Nephron progenitor cell (in vitro differentiated cells): ENCODE measurements around the gene TMEM45B.
"Not testable (repeated sequence)": the region's sequence is repeated elsewhere in the genome, so short reads cannot be mapped to it uniquely, and the experiment has no call there.

ENCODE experiments used
- DNase-seq: peaks from one replicate; pipeline ENCODE4 v3.0.0; 2021
- H3K27ac Mint-ChIP-seq: 2 replicates; pipeline ENCODE4 v1.8.0; 2021; ENCODE audit warnings: mild to moderate bottlenecking, moderate library complexity, mixed read lengths
- H3K27me3 Mint-ChIP-seq: 2 replicates; pipeline ENCODE4 v1.8.0; 2021; ENCODE audit warnings: mild to moderate bottlenecking, low read depth, mixed read lengths; ENCODE audit not compliant: poor library complexity
- H3K36me3 Mint-ChIP-seq: 2 replicates; pipeline ENCODE4 v1.8.0; 2021; ENCODE audit warnings: low read depth, mixed read lengths
- H3K4me1 Mint-ChIP-seq: 2 replicates; pipeline ENCODE4 v1.8.0; 2021; ENCODE audit warnings: mixed read lengths
- H3K4me3 Mint-ChIP-seq: 2 replicates; pipeline ENCODE4 v1.8.0; 2021; ENCODE audit warnings: mild to moderate bottlenecking, moderate library complexity, mixed read lengths
- H3K9me3 Mint-ChIP-seq: 2 replicates; pipeline ENCODE4 v1.8.0; 2021; ENCODE audit warnings: mild to moderate bottlenecking, moderate library complexity, mixed read lengths
- TF ChIP-seq, protein P1 (sequence below): fragments of 200-600 bp; sonication (generic); IDR thresholded peaks from 2 replicates; pipeline ENCODE4 v1.5.0; 2021; ENCODE audit warnings: antibody characterized with exemption

TMEM45B gene

DNA sequence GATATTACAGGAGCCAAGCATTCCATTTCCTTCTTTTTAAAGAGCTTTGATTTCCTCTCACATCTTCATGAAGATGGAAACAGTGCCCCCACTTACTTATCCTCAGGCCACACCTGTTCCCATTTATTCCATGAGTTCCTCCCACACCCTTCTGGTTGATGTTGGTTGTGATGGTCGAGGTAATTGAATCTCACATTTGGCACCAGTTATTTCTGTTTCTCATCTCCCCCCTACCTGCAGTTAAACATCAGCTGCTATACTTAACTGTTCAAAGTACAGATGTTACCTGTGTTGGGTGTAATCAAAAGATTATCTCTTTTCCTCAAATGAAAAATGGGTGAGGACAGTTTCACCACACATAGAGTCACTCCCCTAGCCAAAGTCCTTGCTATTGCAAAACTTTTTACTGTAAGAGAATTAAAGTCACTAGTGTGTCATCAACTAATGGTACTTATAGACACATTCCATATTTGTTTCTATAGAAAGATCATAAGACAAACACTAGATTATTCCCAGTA is 1.9 kb downstream of the TMEM45B start:
- Mint-ChIP-seq H3K4me3 (no peak overlapping the region), H3K4me1 (peaks cover 3% of the 10 kb centered on the region), H3K27ac (no peak overlapping the region), H3K27me3 (peaks cover 65% of the 10 kb centered on the region), H3K36me3 (no peaks in the 10 kb centered on the region), H3K9me3 (peaks cover 25% of the 10 kb centered on the region)
- TF ChIP-seq, protein P1, sequence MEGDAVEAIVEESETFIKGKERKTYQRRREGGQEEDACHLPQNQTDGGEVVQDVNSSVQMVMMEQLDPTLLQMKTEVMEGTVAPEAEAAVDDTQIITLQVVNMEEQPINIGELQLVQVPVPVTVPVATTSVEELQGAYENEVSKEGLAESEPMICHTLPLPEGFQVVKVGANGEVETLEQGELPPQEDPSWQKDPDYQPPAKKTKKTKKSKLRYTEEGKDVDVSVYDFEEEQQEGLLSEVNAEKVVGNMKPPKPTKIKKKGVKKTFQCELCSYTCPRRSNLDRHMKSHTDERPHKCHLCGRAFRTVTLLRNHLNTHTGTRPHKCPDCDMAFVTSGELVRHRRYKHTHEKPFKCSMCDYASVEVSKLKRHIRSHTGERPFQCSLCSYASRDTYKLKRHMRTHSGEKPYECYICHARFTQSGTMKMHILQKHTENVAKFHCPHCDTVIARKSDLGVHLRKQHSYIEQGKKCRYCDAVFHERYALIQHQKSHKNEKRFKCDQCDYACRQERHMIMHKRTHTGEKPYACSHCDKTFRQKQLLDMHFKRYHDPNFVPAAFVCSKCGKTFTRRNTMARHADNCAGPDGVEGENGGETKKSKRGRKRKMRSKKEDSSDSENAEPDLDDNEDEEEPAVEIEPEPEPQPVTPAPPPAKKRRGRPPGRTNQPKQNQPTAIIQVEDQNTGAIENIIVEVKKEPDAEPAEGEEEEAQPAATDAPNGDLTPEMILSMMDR: no peak
- no peak for DNase-seq

DNA sequence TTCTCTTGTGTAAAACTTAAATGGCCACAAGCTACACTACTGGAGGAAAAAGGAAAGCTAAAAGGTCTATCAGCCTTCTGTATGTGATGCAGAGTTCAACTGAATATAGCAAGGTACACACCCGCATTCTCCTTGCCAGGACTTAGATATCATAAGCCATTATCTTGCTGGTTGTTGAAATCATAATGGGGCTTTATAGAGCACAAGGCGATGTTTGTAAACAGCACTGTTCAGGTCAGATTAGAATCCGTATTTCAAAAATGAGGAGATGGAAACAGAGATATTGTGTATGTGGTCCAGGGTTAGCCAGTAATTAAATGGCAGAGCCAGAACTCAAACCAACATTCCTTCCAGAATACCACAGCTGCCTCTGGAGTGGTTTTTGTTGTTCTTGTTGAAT is 2.6 kb downstream of the TMEM45B start:
- H3K27me3 Mint-ChIP-seq: peaks cover 59% of the 10 kb centered on the region

DNA sequence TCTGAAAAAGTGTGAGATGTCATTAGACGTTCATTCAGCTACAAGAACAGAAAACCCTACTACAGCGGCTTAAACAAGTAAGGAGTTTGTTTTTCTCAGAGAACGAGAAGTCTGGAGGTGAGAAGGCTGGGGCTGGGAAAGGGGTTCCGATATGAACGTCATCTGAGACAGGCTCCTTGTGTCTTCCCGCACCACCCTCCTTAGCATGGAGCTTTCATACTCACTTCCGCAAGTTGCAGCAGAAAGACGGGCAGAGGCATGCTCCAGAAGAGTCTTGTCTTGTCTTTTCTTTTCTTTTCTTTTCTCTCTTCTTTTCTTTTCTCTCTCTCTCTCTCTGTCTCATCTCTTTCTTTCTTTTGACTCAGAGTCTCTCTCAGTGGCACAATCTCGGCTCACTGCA is 3.6 kb downstream of the TMEM45B start:
- Mint-ChIP-seq H3K9me3 (peaks cover 17% of the 10 kb centered on the region), H3K27me3 (peaks cover 49% of the 10 kb centered on the region), H3K4me1 (peaks cover 3% of the 10 kb centered on the region), H3K36me3 (no peaks in the 10 kb centered on the region), H3K4me3 (no peak overlapping the region), H3K27ac (no peak overlapping the region)
- TF ChIP-seq, protein P1: no peak
- no peak for DNase-seq

More for the DNA sequence above, 2.6 kb downstream of the TMEM45B start:
- H3K27ac Mint-ChIP-seq, H3K4me1 Mint-ChIP-seq, DNase-seq, H3K36me3 Mint-ChIP-seq, H3K4me3 Mint-ChIP-seq: not testable (repeated sequence)
- H3K9me3 Mint-ChIP-seq: peaks cover 24% of the 10 kb centered on the region

DNA sequence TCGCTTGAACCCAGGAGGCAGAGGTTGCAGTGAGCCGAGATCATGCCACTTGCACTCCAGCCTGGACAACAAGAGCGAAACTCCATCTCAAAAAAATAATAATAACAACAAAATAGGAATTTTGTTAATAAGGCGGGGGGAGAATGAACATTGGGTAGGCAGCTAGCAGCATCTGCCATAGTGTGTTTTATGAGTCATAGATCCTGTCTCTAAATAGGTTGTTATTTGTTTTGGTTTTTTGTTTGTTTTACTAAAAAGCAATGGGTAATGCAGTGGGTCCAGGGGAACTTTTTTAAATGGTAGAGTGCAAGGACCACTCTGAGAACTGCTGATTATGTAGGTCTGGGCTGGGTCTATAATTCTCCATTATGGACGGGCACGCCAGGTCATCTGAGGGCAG is 4.6 kb downstream of the TMEM45B start:
- H3K9me3 Mint-ChIP-seq, H3K4me3 Mint-ChIP-seq, H3K36me3 Mint-ChIP-seq, DNase-seq, H3K27ac Mint-ChIP-seq, H3K4me1 Mint-ChIP-seq: not testable (repeated sequence)
- peaks cover 39% of the 10 kb centered on the region for H3K27me3 Mint-ChIP-seq

DNA sequence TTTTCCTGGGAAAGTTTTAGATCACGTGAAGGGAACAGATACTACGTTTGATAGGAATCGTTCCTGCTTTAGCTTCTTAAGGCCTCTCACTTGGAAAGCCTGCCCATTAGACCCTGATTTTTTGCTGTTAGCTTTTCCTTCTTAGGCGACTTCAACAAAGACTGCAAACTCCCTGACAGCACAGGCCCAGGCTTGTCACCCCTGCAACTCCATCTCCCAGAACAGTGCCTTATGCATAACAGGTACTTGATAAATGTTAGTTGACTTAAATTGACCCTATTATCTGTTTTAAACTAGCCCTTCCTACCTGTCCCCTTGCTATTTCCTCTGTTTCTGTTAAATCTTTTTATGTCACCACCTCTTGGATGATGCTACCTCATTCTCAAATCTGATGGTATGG is 7.6 kb downstream of the TMEM45B start:
- not testable (repeated sequence) for H3K4me3 Mint-ChIP-seq, H3K27ac Mint-ChIP-seq, H3K36me3 Mint-ChIP-seq

DNA sequence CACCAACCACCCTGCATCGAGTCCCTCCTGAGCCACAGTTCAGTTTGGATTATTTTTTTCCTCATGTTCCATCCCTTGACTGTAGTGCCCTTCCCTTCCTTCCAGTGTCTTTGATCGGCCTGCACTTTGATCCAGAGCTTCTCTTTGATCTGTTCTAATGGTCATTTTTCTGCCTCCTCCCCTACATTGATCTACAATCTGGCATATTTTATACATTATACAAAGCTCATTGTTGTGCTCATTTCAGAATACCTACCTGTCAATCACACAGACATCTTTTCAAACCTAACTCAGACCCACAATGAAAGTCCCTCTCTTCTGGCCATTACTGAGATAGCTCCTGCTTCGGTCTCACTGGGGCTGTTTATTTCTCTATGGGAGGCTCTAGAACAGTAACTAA is 8.2 kb downstream of the TMEM45B start:
- not testable (repeated sequence) for H3K9me3 Mint-ChIP-seq, H3K4me3 Mint-ChIP-seq, DNase-seq, H3K27ac Mint-ChIP-seq, H3K27me3 Mint-ChIP-seq, H3K36me3 Mint-ChIP-seq, H3K4me1 Mint-ChIP-seq

More for the DNA sequence above, 7.6 kb downstream of the TMEM45B start:
- DNase-seq, H3K27me3 Mint-ChIP-seq, H3K4me1 Mint-ChIP-seq, H3K9me3 Mint-ChIP-seq: not testable (repeated sequence)

DNA sequence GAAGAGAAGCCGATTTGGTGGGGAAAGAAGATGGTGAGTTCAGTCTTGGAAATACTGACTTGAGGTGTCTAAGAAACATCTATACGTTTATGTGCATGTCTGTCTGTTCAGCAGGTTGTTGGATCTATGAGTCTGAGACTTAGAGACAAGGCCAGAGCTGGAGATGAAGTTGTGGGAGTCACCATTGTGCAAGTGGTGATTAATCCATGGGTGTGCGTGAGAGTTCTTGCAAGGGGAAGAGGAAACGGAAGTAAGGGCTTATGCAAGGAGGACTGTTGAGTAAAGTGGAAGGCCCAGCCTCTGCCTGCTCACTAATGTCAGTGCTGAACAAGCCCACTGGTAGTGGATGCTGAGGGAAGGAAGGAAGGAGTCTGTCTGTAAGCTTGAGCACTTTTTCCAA is 9.7 kb downstream of the TMEM45B start:
- peaks cover 6% of the 10 kb centered on the region for H3K27me3 Mint-ChIP-seq
- no peaks in the 10 kb centered on the region for H3K36me3 Mint-ChIP-seq
- H3K27ac Mint-ChIP-seq: no peak overlapping the region
- no peaks in the 10 kb centered on the region for H3K4me1 Mint-ChIP-seq
- peaks cover 9% of the 10 kb centered on the region for H3K9me3 Mint-ChIP-seq
- H3K4me3 Mint-ChIP-seq: no peak overlapping the region
- TF ChIP-seq, protein P1: no peak
- DNase-seq: no peak

DNA sequence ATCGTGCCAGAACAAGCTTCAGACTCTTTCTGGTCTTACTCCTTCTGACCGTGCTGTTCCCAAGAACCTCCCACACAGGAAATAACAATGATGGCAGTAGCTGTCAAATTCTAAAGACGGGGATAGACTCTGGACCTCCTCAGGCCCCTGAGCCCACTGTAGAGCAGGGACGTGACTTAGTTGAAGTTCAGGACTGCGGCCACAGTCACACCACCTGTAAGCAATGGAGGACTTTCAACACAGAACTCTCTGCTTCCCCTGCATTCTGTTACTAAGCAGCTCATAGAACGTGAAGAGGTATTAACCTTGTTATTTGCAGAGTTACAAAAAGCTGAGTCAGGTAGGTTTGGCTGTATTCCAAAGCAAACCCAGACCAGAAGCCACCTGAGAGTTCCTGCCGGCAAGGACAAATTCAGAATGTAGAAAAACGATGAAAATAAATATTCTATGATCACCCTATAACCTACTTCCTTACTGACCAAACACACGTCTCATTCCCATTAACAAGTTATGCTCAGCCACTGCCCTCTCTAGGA is 12.7 kb downstream of the TMEM45B start:
- Mint-ChIP-seq H3K4me3 (no peak overlapping the region), H3K27me3 (peaks cover 6% of the 10 kb centered on the region), H3K4me1 (no peaks in the 10 kb centered on the region), H3K9me3 (peaks cover 16% of the 10 kb centered on the region), H3K27ac (no peak overlapping the region), H3K36me3 (no peaks in the 10 kb centered on the region)
- TF ChIP-seq, protein P1: no peak
- no peak for DNase-seq

DNA sequence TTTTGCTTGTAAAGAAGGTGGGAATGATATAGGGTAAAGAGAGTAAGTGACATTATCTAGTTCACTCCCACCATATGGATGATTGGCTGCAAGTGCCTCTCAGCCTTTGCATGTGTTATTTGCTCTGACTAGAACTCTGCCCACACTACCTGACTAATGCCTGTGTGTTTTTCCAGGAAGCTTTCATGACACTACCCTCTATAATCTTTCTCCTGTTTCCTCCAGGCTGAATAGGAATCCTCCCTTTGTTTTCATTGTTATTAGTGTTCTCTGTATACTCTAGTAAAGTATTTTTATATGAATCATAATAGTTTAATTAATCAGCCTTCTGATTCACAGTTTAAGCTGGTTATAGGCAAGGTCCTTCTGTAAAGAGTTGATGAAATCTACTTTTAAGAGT is 13.8 kb downstream of the TMEM45B start:
- not testable (repeated sequence) for H3K4me3 Mint-ChIP-seq, DNase-seq, H3K27ac Mint-ChIP-seq, H3K27me3 Mint-ChIP-seq, H3K4me1 Mint-ChIP-seq, H3K36me3 Mint-ChIP-seq
- H3K9me3 Mint-ChIP-seq: peaks cover 16% of the 10 kb centered on the region

DNA sequence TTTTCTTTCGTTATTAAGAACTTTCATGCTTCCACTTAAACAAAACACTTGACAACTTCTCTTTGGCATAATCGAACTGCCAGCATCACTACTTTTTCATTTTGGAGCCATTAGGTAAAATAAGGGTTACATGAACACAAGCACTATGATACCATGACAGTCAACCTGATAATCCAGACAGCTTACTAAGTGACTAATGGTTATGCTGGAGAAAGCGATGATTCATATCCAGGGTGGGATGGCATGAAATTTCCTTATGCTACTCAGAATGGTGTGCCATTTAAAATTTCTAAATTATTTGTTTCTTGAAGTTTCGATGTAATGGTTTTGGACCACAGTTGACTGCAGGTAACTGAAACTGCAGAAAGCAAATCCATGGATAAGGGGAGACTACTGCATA is 15.6 kb downstream of the TMEM45B start:
- H3K4me3 Mint-ChIP-seq, H3K27me3 Mint-ChIP-seq, H3K27ac Mint-ChIP-seq, H3K36me3 Mint-ChIP-seq, H3K4me1 Mint-ChIP-seq, DNase-seq: not testable (repeated sequence)
- peaks cover 16% of the 10 kb centered on the region for H3K9me3 Mint-ChIP-seq

DNA sequence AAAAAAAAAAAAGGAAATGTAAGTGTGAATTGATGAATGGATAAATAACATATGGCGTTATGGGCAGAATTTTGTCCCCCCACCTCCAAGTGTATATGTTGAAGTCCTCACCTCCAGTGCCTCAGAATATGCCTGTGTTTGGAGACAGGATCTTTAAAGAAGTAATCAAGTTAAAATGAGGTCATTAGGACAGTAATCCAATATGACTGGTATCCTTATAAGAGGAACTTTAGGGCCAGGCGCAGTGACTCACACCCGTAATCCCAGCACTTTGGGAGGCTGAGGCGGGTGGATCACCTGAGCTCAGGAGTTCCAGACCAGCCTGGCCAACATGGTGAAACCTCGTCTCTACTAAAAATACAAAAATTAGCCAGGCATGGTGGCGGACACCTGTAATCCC is 17.6 kb downstream of the TMEM45B start:
- not testable (repeated sequence) for H3K4me3 Mint-ChIP-seq, H3K4me1 Mint-ChIP-seq, H3K27me3 Mint-ChIP-seq, H3K36me3 Mint-ChIP-seq, DNase-seq, H3K27ac Mint-ChIP-seq
- peaks cover 16% of the 10 kb centered on the region for H3K9me3 Mint-ChIP-seq
